Measurements from ENCODE around the gene CNTLN.

DNA sequence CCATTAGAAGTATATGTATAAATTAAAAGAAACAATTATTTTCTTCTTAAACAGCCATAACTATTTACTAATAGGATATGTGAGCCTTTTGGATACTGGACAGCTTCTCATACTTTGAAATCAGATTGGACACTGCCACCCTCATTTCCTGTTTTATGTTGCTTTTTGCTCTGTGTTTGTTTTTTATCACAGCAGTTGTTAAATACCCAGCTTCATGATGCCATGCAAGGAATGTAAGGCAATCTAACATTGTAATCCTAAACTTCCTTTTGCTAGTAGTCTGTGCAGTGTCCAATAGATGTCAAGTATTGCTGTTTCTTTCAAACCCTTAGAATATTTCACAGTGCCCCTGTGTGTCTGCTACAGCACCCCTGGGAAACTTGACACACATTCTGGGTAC lies 56.2 kb downstream of the CNTLN start:
- TF ChIP-seq TCF12 (IDR thresholded peaks at IDR 0.05; ENCODE audit: low read depth, low read length) (no peak), SP1 (IDR thresholded peaks at IDR 0.05; ENCODE audit: low read depth, low read length) (no peak), JUND (IDR thresholded peaks at IDR 0.05; ENCODE audit: low read length) (no peak), SP2 (IDR thresholded peaks at IDR 0.05; ENCODE audit: low read length) (no peak), EZH2 (IDR thresholded peaks at IDR 0.05; ENCODE audit: low read depth, low read length, severe bottlenecking) (no peak), POLR2A (IDR thresholded peaks at IDR 0.05; ENCODE audit: control extremely low read depth in 1 of 2, low read depth in 2 of 2, low read length in 2 of 2) (no peak), CHD2 (IDR thresholded peaks at IDR 0.05; ENCODE audit: low read length) (no peak), EGR1 (IDR thresholded peaks at IDR 0.05; ENCODE audit: borderline replicate concordance, low read depth, low read length) (no peak), BRCA1 (IDR thresholded peaks at IDR 0.05; ENCODE audit: low read depth, low read length) (no peak), SUZ12 (IDR thresholded peaks at IDR 0.05; ENCODE audit: low read length) (no peak)
- TF ChIP-seq, protein P1, sequence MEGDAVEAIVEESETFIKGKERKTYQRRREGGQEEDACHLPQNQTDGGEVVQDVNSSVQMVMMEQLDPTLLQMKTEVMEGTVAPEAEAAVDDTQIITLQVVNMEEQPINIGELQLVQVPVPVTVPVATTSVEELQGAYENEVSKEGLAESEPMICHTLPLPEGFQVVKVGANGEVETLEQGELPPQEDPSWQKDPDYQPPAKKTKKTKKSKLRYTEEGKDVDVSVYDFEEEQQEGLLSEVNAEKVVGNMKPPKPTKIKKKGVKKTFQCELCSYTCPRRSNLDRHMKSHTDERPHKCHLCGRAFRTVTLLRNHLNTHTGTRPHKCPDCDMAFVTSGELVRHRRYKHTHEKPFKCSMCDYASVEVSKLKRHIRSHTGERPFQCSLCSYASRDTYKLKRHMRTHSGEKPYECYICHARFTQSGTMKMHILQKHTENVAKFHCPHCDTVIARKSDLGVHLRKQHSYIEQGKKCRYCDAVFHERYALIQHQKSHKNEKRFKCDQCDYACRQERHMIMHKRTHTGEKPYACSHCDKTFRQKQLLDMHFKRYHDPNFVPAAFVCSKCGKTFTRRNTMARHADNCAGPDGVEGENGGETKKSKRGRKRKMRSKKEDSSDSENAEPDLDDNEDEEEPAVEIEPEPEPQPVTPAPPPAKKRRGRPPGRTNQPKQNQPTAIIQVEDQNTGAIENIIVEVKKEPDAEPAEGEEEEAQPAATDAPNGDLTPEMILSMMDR (IDR thresholded peaks at IDR 0.05; ENCODE audit: control extremely low read depth in 1 of 3, insufficient read depth in 1 of 3, low read depth in 1 of 3, low read length in 3 of 3), result no peak
- TF ChIP-seq, protein P2, sequence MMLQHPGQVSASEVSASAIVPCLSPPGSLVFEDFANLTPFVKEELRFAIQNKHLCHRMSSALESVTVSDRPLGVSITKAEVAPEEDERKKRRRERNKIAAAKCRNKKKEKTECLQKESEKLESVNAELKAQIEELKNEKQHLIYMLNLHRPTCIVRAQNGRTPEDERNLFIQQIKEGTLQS (IDR thresholded peaks at IDR 0.05; ENCODE audit: insufficient read depth, low read depth, low read length), result no peak
